IMR-90 (cell line): ENCODE measurements around the gene THBS4. TPM values are rescaled to one million over a fixed set of nuclear protein-coding genes. Genes with fewer than 3 reads are reported as not detected.

Experiments
- ATAC-seq: fragments of 200-7000 bp; cut with Tn5 transposase; 2 replicates; pipeline ENCODE4 v1.9.1; 2020; ENCODE audit warnings: low read depth, mild to moderate bottlenecking, moderate library complexity
- BruUV-seq: library from RNA; stranded (reverse); fragments of 400-500 nt; replicated peaks from 2 replicates; lab custom pipeline; 2021; lab: Mats Ljungman, UMichigan
- CTCF ChIA-PET: fragments of 300-600 bp; formaldehyde crosslinking; extraction: SDS; loops from one replicate; lab custom pipeline; 2021; ENCODE audit warnings: antibody characterized with exemption; lab: Yijun Ruan, JAX
- POLR2A ChIA-PET: fragments of 300-600 bp; sonication (Branson Sonifier 250); formaldehyde crosslinking; loops from one replicate; lab custom pipeline; 2022; ENCODE audit warnings: antibody characterized with exemption; ENCODE audit not compliant: unreplicated experiment; lab: Charles Lee
- DNase-seq: peaks from one replicate; pipeline ENCODE4 v3.0.0; 2013
- H2AFZ ChIP-seq: replicated peaks from 2 replicates; pipeline ENCODE3; 2013; ENCODE audit warnings: low read length, mild to moderate bottlenecking; ENCODE audit not compliant: poor library complexity
- H2AK5ac ChIP-seq: 2 replicates; pipeline ENCODE4 v1.6.1; 2013; ENCODE audit warnings: low read depth, low read length, inconsistent platforms
- H2AK9ac ChIP-seq: replicated peaks from 2 replicates; pipeline ENCODE3; 2013; ENCODE audit warnings: mild to moderate bottlenecking, low read depth, low read length, moderate library complexity; ENCODE audit not compliant: poor library complexity
- H2BK120ac ChIP-seq: 2 replicates; pipeline ENCODE4 v1.6.1; 2013; ENCODE audit warnings: low read depth, low read length, inconsistent platforms
- H2BK15ac ChIP-seq: 3 replicates; pipeline ENCODE4 v1.6.1; 2013; ENCODE audit warnings: low read depth, low read length, inconsistent platforms
- H2BK20ac ChIP-seq: 2 replicates; pipeline ENCODE4 v1.6.1; 2013; ENCODE audit warnings: low read depth, mild to moderate bottlenecking, inconsistent platforms, low read length, moderate library complexity
- H2BK5ac ChIP-seq: 2 replicates; pipeline ENCODE4 v1.6.1; 2013; ENCODE audit warnings: mild to moderate bottlenecking, low read depth, low read length, inconsistent platforms; ENCODE audit not compliant: poor library complexity, severe bottlenecking
- H3K14ac ChIP-seq: replicated peaks from 2 replicates; pipeline ENCODE4 v1.6.1; 2013; ENCODE audit warnings: low read depth, low read length, inconsistent platforms
- H3K18ac ChIP-seq: 2 replicates; pipeline ENCODE4 v1.6.1; 2013; ENCODE audit warnings: low read depth, low read length, control low read depth
- H3K23ac ChIP-seq: 2 replicates; pipeline ENCODE4 v1.6.1; 2013; ENCODE audit warnings: low read depth, low read length, inconsistent platforms
- H3K27ac ChIP-seq: 2 replicates; pipeline ENCODE4 v1.5.1; 2013; ENCODE audit warnings: mild to moderate bottlenecking, control low read depth, low read length; ENCODE audit not compliant: insufficient read depth
- H3K27me3 ChIP-seq: 2 replicates; pipeline ENCODE4 v1.6.1; 2013; ENCODE audit warnings: low read length; ENCODE audit not compliant: control insufficient read depth, insufficient read depth
- H3K36me3 ChIP-seq: 2 replicates; pipeline ENCODE4 v1.6.1; 2013; ENCODE audit warnings: low read length, mixed read lengths; ENCODE audit not compliant: control insufficient read depth, insufficient read depth
- H3K4ac ChIP-seq: 2 replicates; pipeline ENCODE4 v1.6.1; 2013; ENCODE audit warnings: low read depth, low read length, inconsistent platforms
- H3K4me1 ChIP-seq: 2 replicates; pipeline ENCODE4 v1.6.1; 2013; ENCODE audit warnings: low read length, mixed read lengths; ENCODE audit not compliant: control insufficient read depth, insufficient read depth
- H3K4me2 ChIP-seq: 2 replicates; pipeline ENCODE4 v1.6.1; 2013; ENCODE audit warnings: low read depth, mild to moderate bottlenecking, control low read depth, low read length, moderate library complexity
- H3K4me3 ChIP-seq: 2 replicates; pipeline ENCODE4 v1.5.1; 2013; ENCODE audit warnings: low read depth, mild to moderate bottlenecking, control low read depth, low read length, moderate library complexity; ENCODE audit not compliant: insufficient read depth
- H3K56ac ChIP-seq: 2 replicates; pipeline ENCODE4 v1.6.1; 2013; ENCODE audit warnings: low read length, inconsistent platforms; ENCODE audit not compliant: insufficient read depth; ENCODE audit errors: extremely low read depth
- H3K79me1 ChIP-seq, 2 experiments: 2 replicates each; pipeline ENCODE4 v1.6.1; 2013; ENCODE audit warnings: low read length in 2 of 2, inconsistent platforms in 1 of 2, low read depth in 1 of 2
- H3K9ac ChIP-seq: 2 replicates; pipeline ENCODE4 v1.6.1; 2013; ENCODE audit warnings: low read depth, low read length, control low read depth
- H3K9me1 ChIP-seq: 2 replicates; pipeline ENCODE4 v1.6.1; 2013; ENCODE audit warnings: low read length, inconsistent platforms; ENCODE audit not compliant: insufficient read depth
- H3K9me3 ChIP-seq: 2 replicates; pipeline ENCODE4 v1.6.1; 2013; ENCODE audit warnings: low read length; ENCODE audit not compliant: control insufficient read depth, insufficient read depth
- H4K20me1 ChIP-seq: 2 replicates; pipeline ENCODE4 v1.6.1; 2013; ENCODE audit warnings: low read length, inconsistent platforms; ENCODE audit not compliant: insufficient read depth
- H4K5ac ChIP-seq: 2 replicates; pipeline ENCODE4 v1.6.1; 2013; ENCODE audit warnings: mild to moderate bottlenecking, low read depth, low read length, control low read depth
- H4K8ac ChIP-seq, 2 experiments: 2 replicates each; pipeline ENCODE4 v1.6.1; 2013; ENCODE audit warnings: low read depth in 2 of 2, low read length in 2 of 2, control low read depth in 1 of 2, inconsistent platforms in 1 of 2
- H4K91ac ChIP-seq: 2 replicates; pipeline ENCODE4 v1.6.1; 2013; ENCODE audit warnings: low read depth, low read length, inconsistent platforms; ENCODE audit not compliant: insufficient read depth
- BHLHE40 ChIP-seq: fragments of 150-350 bp; IDR thresholded peaks from 2 replicates; pipeline ENCODE4 v1.6.1; 2016; ENCODE audit warnings: mild to moderate bottlenecking, low read depth, low read length
- CHD1 ChIP-seq: IDR thresholded peaks from 2 replicates; pipeline ENCODE4 v1.6.1; 2012; ENCODE audit warnings: low read depth, low read length, improper control_type of control experiment
- FOS ChIP-seq: fragments of 150-350 bp; IDR thresholded peaks from 2 replicates; pipeline ENCODE4 v1.6.1; 2016; ENCODE audit warnings: low read depth, low read length
- MAFK ChIP-seq: IDR thresholded peaks from 2 replicates; pipeline ENCODE4 v1.6.1; 2012; ENCODE audit warnings: low read depth, low read length, improper control_type of control experiment
- MAZ ChIP-seq: IDR thresholded peaks from 2 replicates; pipeline ENCODE4 v1.6.1; 2012; ENCODE audit warnings: low read depth, mild to moderate bottlenecking, low read length, improper control_type of control experiment, moderate library complexity, borderline replicate concordance
- MXI1 ChIP-seq: IDR thresholded peaks from 2 replicates; pipeline ENCODE4 v1.6.1; 2012; ENCODE audit warnings: low read depth, mild to moderate bottlenecking, low read length, moderate library complexity, borderline replicate concordance
- NFE2L2 ChIP-seq: fragments of 150-350 bp; IDR thresholded peaks from 2 replicates; pipeline ENCODE4 v1.6.1; 2016; ENCODE audit warnings: low read depth, mild to moderate bottlenecking, low read length
- POLR2A ChIP-seq: IDR thresholded peaks from 2 replicates; pipeline ENCODE4 v1.6.1; 2012; ENCODE audit warnings: mild to moderate bottlenecking, low read depth, low read length
- RAD21 ChIP-seq: IDR thresholded peaks from 2 replicates; pipeline ENCODE4 v1.6.1; 2012; ENCODE audit warnings: low read length, improper control_type of control experiment
- RCOR1 ChIP-seq: IDR thresholded peaks from 2 replicates; pipeline ENCODE4 v1.6.1; 2012; ENCODE audit warnings: mild to moderate bottlenecking, low read length, improper control_type of control experiment; ENCODE audit not compliant: insufficient replicate concordance
- RFX5 ChIP-seq: IDR thresholded peaks from 2 replicates; pipeline ENCODE4 v1.8.0; 2012; ENCODE audit warnings: low read depth, mild to moderate bottlenecking, low read length, moderate library complexity
- SMC3 ChIP-seq: fragments of 150-350 bp; IDR thresholded peaks from 2 replicates; pipeline ENCODE4 v1.6.1; 2016; ENCODE audit warnings: low read depth, mild to moderate bottlenecking, antibody characterized with exemption, low read length, moderate library complexity
- USF2 ChIP-seq: fragments of 150-350 bp; IDR thresholded peaks from 2 replicates; pipeline ENCODE4 v1.6.1; 2017; ENCODE audit warnings: mild to moderate bottlenecking, antibody characterized with exemption, low read length, low read depth
- WGBS, 2 experiments: methylation state at CpG; one replicate each; pipeline versions ENCODE4 v1.1.5 to v1.1.7; 2013; ENCODE audit warnings: missing lambda C conversion rate in 2 of 2; ENCODE audit not compliant: insufficient read length in 1 of 2; ENCODE audit errors: extremely low coverage in 2 of 2; 5-methylcytosine and 5-hydroxymethylcytosine counted together
- dilution Hi-C: fragments of 300-500 bp; cut with HindIII; formaldehyde crosslinking; loops from one replicate; pipeline ENCODE4 v1.14.3; 2018; ENCODE audit warnings: low sequenced_read_pairs; ENCODE audit not compliant: unreplicated experiment
- in situ Hi-C: fragments of 300-500 bp; cut with MboI; formaldehyde crosslinking; loops from 3 replicates; pipeline ENCODE4 v1.14.3; 2019; ENCODE audit warnings: low sequenced_read_pairs, inconsistent platforms, mixed read lengths
- intact Hi-C: fragments of 100-400 bp; cut with micrococcal nuclease; formaldehyde crosslinking; loops from 2 replicates; pipeline ENCODE4 v1.10.0; 2022
- polyA plus RNA-seq, 3 experiments: library from polyadenylated mRNA; depleted of rRNA; stranded (reverse); fragments of >200 nt; gene quantifications; 2 replicates each; pipeline ENCODE4 v1.2.3, GENCODE V29; 2012; ENCODE audit warnings: low replicate concordance in 1 of 3
- total RNA-seq: library from RNA; depleted of rRNA; stranded (reverse); fragments of >200 nt; gene quantifications from 2 replicates; pipeline ENCODE4 v1.2.3, GENCODE V29; 2012
- TF ChIP-seq, protein P1 (sequence below): fragments of 150-350 bp; IDR thresholded peaks from 2 replicates; pipeline ENCODE4 v1.6.1; 2016; ENCODE audit warnings: low read depth, mild to moderate bottlenecking, low read length, moderate library complexity, borderline replicate concordance

Gene THBS4
- total and polyA plus RNA-seq, 2 of the 4 experiments (the other 2 are of a cell fraction) = 0.90 to 0.92 TPM

GRCh38 chr5:80094236-80094738 lies 59.1 kb downstream of the THBS4 start:
- Histone ChIP-seq H3K27me3 (no peaks in the 10 kb centered on the region; the same call in 1 of the 2 replicates), H3K27ac (no peak overlapping the region), H3K79me1 (no peaks in the 10 kb centered on the region), H3K9me3 (no peaks in the 10 kb centered on the region), H2AK5ac (no peak overlapping the region), H3K14ac (no peak overlapping the region), H2BK20ac (no peak overlapping the region), H4K20me1 (no peaks in the 10 kb centered on the region), H3K4ac (no peak overlapping the region), H3K4me2 (no peak overlapping the region), H4K91ac (no peak overlapping the region), H3K4me3 (no peak overlapping the region), H3K9me1 (no peaks in the 10 kb centered on the region), H2BK120ac (no peak overlapping the region), H4K5ac (no peak overlapping the region), H3K23ac (no peak overlapping the region), H3K56ac (no peak overlapping the region), H3K4me1 (no peaks in the 10 kb centered on the region; the same call in 1 of the 2 replicates), H3K9ac (no peak overlapping the region), H2AK9ac (no peak overlapping the region), H2BK5ac (no peak overlapping the region), H2AFZ (no peak overlapping the region), H4K8ac (no peak overlapping the region), H3K36me3 (no peaks in the 10 kb centered on the region), H2BK15ac (no peak overlapping the region), H3K18ac (no peak overlapping the region)
- no peak for DNase-seq
- POLR2A ChIA-PET = no interaction called here
- in situ Hi-C loops = loop anchor here (10.0 kb wide), 1 partner anchor 581 kb away; no protein-coding TSS in a partner anchor
- CTCF ChIA-PET = interaction anchor here (0.6 to 0.7 kb wide), 4 partner anchors 10 to 1016 kb away, joined by 4 to 7 read pairs (median 5); partner anchors contain the start of gene SERINC5
- TF ChIP-seq MXI1 (no peak), RFX5 (no peak), SMC3 (no peak), POLR2A (no peak), MAFK (no peak), MAZ (no peak), NFE2L2 (no peak), USF2 (no peak), BHLHE40 (no peak), CHD1 (no peak), RAD21 (no peak), RCOR1 (no peak), FOS (no peak)
- TF ChIP-seq, protein P1, sequence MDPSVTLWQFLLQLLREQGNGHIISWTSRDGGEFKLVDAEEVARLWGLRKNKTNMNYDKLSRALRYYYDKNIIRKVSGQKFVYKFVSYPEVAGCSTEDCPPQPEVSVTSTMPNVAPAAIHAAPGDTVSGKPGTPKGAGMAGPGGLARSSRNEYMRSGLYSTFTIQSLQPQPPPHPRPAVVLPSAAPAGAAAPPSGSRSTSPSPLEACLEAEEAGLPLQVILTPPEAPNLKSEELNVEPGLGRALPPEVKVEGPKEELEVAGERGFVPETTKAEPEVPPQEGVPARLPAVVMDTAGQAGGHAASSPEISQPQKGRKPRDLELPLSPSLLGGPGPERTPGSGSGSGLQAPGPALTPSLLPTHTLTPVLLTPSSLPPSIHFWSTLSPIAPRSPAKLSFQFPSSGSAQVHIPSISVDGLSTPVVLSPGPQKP = no peak
- BruUV-seq = no TSS peak
- WGBS, 2 experiments = 100% methylated on average over 1 of the region's 5 CpGs; no CpG with 5 or more reads in 1 of the 2 experiments
- ATAC-seq = no peak
- intact Hi-C loops = loop anchor here (5.0 kb wide), 3 partner anchors 163 to 578 kb away; partner anchors contain the start of genes SERINC5 and ZFYVE16
- dilution Hi-C loops = no loop called here
